GM19452 (cell line): ENCODE results near the gene POLR3E.
A peak's percentile ranks its signal among the peaks of the same experiment; 100 is the strongest.
"Not testable (repeated sequence)": the region's sequence is repeated elsewhere in the genome, so short reads cannot be mapped to it uniquely, and the experiment has no call there.

Source experiments
- ATAC-seq: cut with Tn5 transposase; IDR thresholded peaks from one replicate; pipeline ENCODE4 v1.9.1; 2021; ENCODE audit not compliant: unreplicated experiment

POLR3E gene

GRCh38 chr16:22360963-22361659 lies 63.9 kb downstream of the POLR3E start:
- no peak for ATAC-seq

GRCh38 chr16:22364241-22364640 lies 67.0 kb downstream of the POLR3E start:
- ATAC-seq: no peak

GRCh38 chr16:22366371-22366770 lies 69.2 kb downstream of the POLR3E start:
- ATAC-seq: no peak

- no peak for ATAC-seq
These were observed 69.7 kb downstream of the POLR3E start for GRCh38 chr16:22366889-22367288.

GRCh38 chr16:22368200-22368826 lies 71.1 kb downstream of the POLR3E start:
- not testable (repeated sequence) for ATAC-seq

GRCh38 chr16:22369221-22369811 lies 72.1 kb downstream of the POLR3E start:
- no peak for ATAC-seq

- no peak for ATAC-seq
These were observed 73.0 kb downstream of the POLR3E start for GRCh38 chr16:22370038-22370820.

GRCh38 chr16:22372882-22373661 lies 75.9 kb downstream of the POLR3E start:
- ATAC-seq: no peak

- ATAC-seq: peak; percentile 20
These were observed 76.6 kb downstream of the POLR3E start for GRCh38 chr16:22373662-22374310.

GRCh38 chr16:22374311-22375116 lies 77.3 kb downstream of the POLR3E start, which contains the start of gene CDR2:
Gene CDR2 (minus strand): TSS chr16:22374619. CDS start chr16:22374309, 310 bp downstream.
- peak; percentile 88 for ATAC-seq

- no peak for ATAC-seq
These were observed 78.1 kb downstream of the POLR3E start for GRCh38 chr16:22375117-22375962.

GRCh38 chr16:22375963-22376640 lies 78.9 kb downstream of the POLR3E start:
- no peak for ATAC-seq

GRCh38 chr16:22379656-22380055 lies 82.4 kb downstream of the POLR3E start:
- ATAC-seq: no peak

- no peak for ATAC-seq
These were observed 83.3 kb downstream of the POLR3E start for GRCh38 chr16:22380529-22380928.

GRCh38 chr16:22381392-22381791 lies 84.2 kb downstream of the POLR3E start:
- ATAC-seq: no peak

GRCh38 chr16:22383827-22384226 lies 86.6 kb downstream of the POLR3E start:
- ATAC-seq: no peak
